Mucosa of stomach (tissue), 1 donor: ENCODE data around the gene ZNF518A.
A peak's percentile ranks its signal among the peaks of the same experiment; 100 is the strongest.

Experiments used
- H3K27me3 ChIP-seq: one replicate; pipeline ENCODE4 v1.7.0; 2013; ENCODE audit warnings: mild to moderate bottlenecking, low read length; ENCODE audit not compliant: control insufficient read depth, insufficient read depth
- H3K36me3 ChIP-seq: one replicate; pipeline ENCODE4 v1.7.0; 2013; ENCODE audit warnings: low read length; ENCODE audit not compliant: control insufficient read depth, insufficient read depth
- H3K4me1 ChIP-seq: one replicate; pipeline ENCODE4 v1.7.0; 2013; ENCODE audit warnings: mild to moderate bottlenecking, low read length; ENCODE audit not compliant: control insufficient read depth, insufficient read depth
- H3K4me3 ChIP-seq: one replicate; pipeline ENCODE4 v1.7.0; 2013; ENCODE audit warnings: low read length
- H3K9ac ChIP-seq: one replicate; pipeline ENCODE4 v1.7.0; 2013; ENCODE audit warnings: mild to moderate bottlenecking, low read length, moderate library complexity
- H3K9me3 ChIP-seq: one replicate; pipeline ENCODE4 v1.7.0; 2013; ENCODE audit warnings: mild to moderate bottlenecking, low read length, moderate library complexity; ENCODE audit not compliant: control insufficient read depth
- donor health status: Pancreatic carcinoma.

Gene ZNF518A

GRCh38 chr10:96129387-96130325 is at the start of gene ZNF518A:
ZNF518A (plus strand) TSS chr10:96130297; CDS start chr10:96156323, 26,026 bp downstream.
- Histone ChIP-seq H3K4me3 (peak within 1 kb of the TSS; percentile 96), H3K9me3 (no peaks in the 10 kb centered on the region), H3K4me1 (peaks cover 6% of the 10 kb centered on the region)

GRCh38 chr10:96082153-96082552 is 47.9 kb upstream of the ZNF518A start:
- no peaks in the 10 kb centered on the region for H3K36me3 ChIP-seq
- H3K4me3 ChIP-seq = no peak overlapping the region
- H3K27me3 ChIP-seq = no peaks in the 10 kb centered on the region
- no peak overlapping the region for H3K9ac ChIP-seq
- no peaks in the 10 kb centered on the region for H3K4me1 ChIP-seq
- H3K9me3 ChIP-seq = no peaks in the 10 kb centered on the region

More at GRCh38 chr10:96129387-96130325, at the start of gene ZNF518A:
- H3K9ac ChIP-seq = peak within 1 kb of the TSS; percentile 98
- no peaks in the 10 kb centered on the region for H3K36me3 ChIP-seq
- H3K27me3 ChIP-seq = peaks cover 4% of the 10 kb centered on the region

- Histone ChIP-seq H3K9me3 (no peaks in the 10 kb centered on the region), H3K4me3 (no peak overlapping the region), H3K4me1 (no peaks in the 10 kb centered on the region), H3K9ac (no peak overlapping the region), H3K36me3 (no peaks in the 10 kb centered on the region), H3K27me3 (no peaks in the 10 kb centered on the region)
Measured at GRCh38 chr10:96082748-96083147, 47.3 kb upstream of the ZNF518A start.

GRCh38 chr10:96089116-96089515 is 41.0 kb upstream of the ZNF518A start:
- H3K27me3 ChIP-seq = peaks cover 18% of the 10 kb centered on the region
- H3K9me3 ChIP-seq = peaks cover 5% of the 10 kb centered on the region
- peak overlapping the region; percentile 98 for H3K4me3 ChIP-seq
- H3K4me1 ChIP-seq = no peaks in the 10 kb centered on the region
- H3K9ac ChIP-seq = peak overlapping the region; percentile 96
- no peaks in the 10 kb centered on the region for H3K36me3 ChIP-seq

- Histone ChIP-seq H3K4me1 (no peaks in the 10 kb centered on the region), H3K36me3 (no peaks in the 10 kb centered on the region), H3K27me3 (peaks cover 22% of the 10 kb centered on the region)
Measured at GRCh38 chr10:96089670-96090462, 40.2 kb upstream of the ZNF518A start.

GRCh38 chr10:96090463-96090800 is 39.7 kb upstream of the ZNF518A start:
- Histone ChIP-seq H3K36me3 (no peaks in the 10 kb centered on the region), H3K9ac (peak overlapping the region; percentile 96), H3K27me3 (peaks cover 26% of the 10 kb centered on the region), H3K4me1 (no peaks in the 10 kb centered on the region), H3K4me3 (peak overlapping the region; percentile 98), H3K9me3 (peaks cover 5% of the 10 kb centered on the region)

More at GRCh38 chr10:96089670-96090462, 40.2 kb upstream of the ZNF518A start:
- Histone ChIP-seq H3K4me3 (peak overlapping the region; percentile 98), H3K9me3 (peaks cover 5% of the 10 kb centered on the region), H3K9ac (peak overlapping the region; percentile 96)

GRCh38 chr10:96092999-96093767 is 36.9 kb upstream of the ZNF518A start:
- peaks cover 5% of the 10 kb centered on the region for H3K9me3 ChIP-seq
- H3K9ac ChIP-seq = no peak overlapping the region
- H3K36me3 ChIP-seq = no peaks in the 10 kb centered on the region
- H3K4me3 ChIP-seq = no peak overlapping the region
- H3K4me1 ChIP-seq = no peaks in the 10 kb centered on the region
- H3K27me3 ChIP-seq = peaks cover 34% of the 10 kb centered on the region

- Histone ChIP-seq H3K4me1 (no peaks in the 10 kb centered on the region), H3K9me3 (peaks cover 5% of the 10 kb centered on the region), H3K9ac (no peak overlapping the region), H3K36me3 (no peaks in the 10 kb centered on the region), H3K27me3 (peaks cover 37% of the 10 kb centered on the region), H3K4me3 (no peak overlapping the region)
Measured at GRCh38 chr10:96093948-96094347, 36.1 kb upstream of the ZNF518A start.

- H3K9ac ChIP-seq = no peak overlapping the region
- no peaks in the 10 kb centered on the region for H3K36me3 ChIP-seq
- no peaks in the 10 kb centered on the region for H3K4me1 ChIP-seq
- no peak overlapping the region for H3K4me3 ChIP-seq
- peaks cover 49% of the 10 kb centered on the region for H3K27me3 ChIP-seq
- H3K9me3 ChIP-seq = no peaks in the 10 kb centered on the region
Measured at GRCh38 chr10:96096958-96097357, 33.1 kb upstream of the ZNF518A start.

- Histone ChIP-seq H3K4me3 (no peak overlapping the region), H3K9ac (no peak overlapping the region), H3K36me3 (no peaks in the 10 kb centered on the region), H3K27me3 (peaks cover 48% of the 10 kb centered on the region), H3K9me3 (no peaks in the 10 kb centered on the region), H3K4me1 (no peaks in the 10 kb centered on the region)
Measured at GRCh38 chr10:96097865-96098264, 32.2 kb upstream of the ZNF518A start.

GRCh38 chr10:96107623-96108038 is 22.5 kb upstream of the ZNF518A start:
- no peak overlapping the region for H3K9ac ChIP-seq
- no peaks in the 10 kb centered on the region for H3K4me1 ChIP-seq
- H3K4me3 ChIP-seq = no peak overlapping the region
- H3K36me3 ChIP-seq = no peaks in the 10 kb centered on the region
- peaks cover 39% of the 10 kb centered on the region for H3K27me3 ChIP-seq
- H3K9me3 ChIP-seq = no peaks in the 10 kb centered on the region
